HepG2 (cell line): ENCODE measurements around the gene CFAP70. TPM values are rescaled to one million over a fixed set of nuclear protein-coding genes. Genes with fewer than 3 reads are reported as not detected.

ENCODE experiments used
- ATAC-seq: fragments of 200-7000 bp; cut with Tn5 transposase; 3 replicates; pipeline ENCODE4 v1.9.1; 2020; ENCODE audit warnings: mild to moderate bottlenecking, moderate library complexity
- BruUV-seq: library from RNA; stranded (reverse); fragments of 400-500 nt; replicated peaks from 2 replicates; lab custom pipeline; 2021; lab: Mats Ljungman, UMichigan
- CTCF ChIA-PET: fragments of 300-600 bp; formaldehyde crosslinking; extraction: SDS; loops from one replicate; lab custom pipeline; 2021; ENCODE audit warnings: low total read pairs, inconsistent platforms, low intra/inter-chr PET ratio; lab: Yijun Ruan, JAX
- POLR2A ChIA-PET: fragments of 350-600 bp; sonication (Branson Sonifier 250); formaldehyde crosslinking; loops from one replicate; lab custom pipeline; 2020; ENCODE audit warnings: antibody characterized with exemption, inconsistent platforms; lab: Yijun Ruan, JAX
- DNase-seq: peaks from one replicate; pipeline ENCODE4 v3.0.0-alpha.2; 2015; ENCODE audit warnings: low spot score
- FAIRE-seq: peaks from 3 replicates; lab custom pipeline; 2011; peaks lifted over from hg19 to GRCh38; lab: Jason Lieb, UNC
- H2AFZ ChIP-seq: one replicate; pipeline ENCODE4 v1.6.1; 2011; ENCODE audit warnings: low read length, inconsistent platforms
- H3K27ac ChIP-seq: fragments of 300-600 bp; 3 replicates; pipeline ENCODE4 v1.8.0; 2011; ENCODE audit warnings: mixed run types, mild to moderate bottlenecking, mixed read lengths, low read length, inconsistent platforms; ENCODE audit not compliant: insufficient read depth; ENCODE audit errors: extremely low read length
- H3K27me3 ChIP-seq, 2 experiments: fragments of 200-600 bp in 1 of 2; 2 replicates in 1 of 2; 3 replicates in 1 of 2; pipeline versions ENCODE4 v1.6.0 to v1.8.0; 2011; ENCODE audit warnings: low read length in 2 of 2, mild to moderate bottlenecking in 2 of 2, moderate library complexity in 2 of 2, inconsistent platforms in 1 of 2; ENCODE audit not compliant: insufficient read depth in 2 of 2, control insufficient read depth in 1 of 2
- H3K36me3 ChIP-seq, 2 experiments: fragments of 200-600 bp in 1 of 2; replicated peaks in 1 of 2; 2 replicates in 1 of 2; 3 replicates in 1 of 2; pipeline versions ENCODE4 v1.5.1 to v1.8.0; 2011; ENCODE audit warnings: low read length in 2 of 2, inconsistent platforms in 1 of 2; ENCODE audit not compliant: insufficient read depth in 2 of 2, control insufficient read depth in 1 of 2
- H3K4me1 ChIP-seq: 2 replicates; pipeline ENCODE4 v1.5.1; 2012; ENCODE audit warnings: low read length, inconsistent platforms; ENCODE audit not compliant: insufficient read depth
- H3K4me2 ChIP-seq: 2 replicates; pipeline ENCODE4 v1.6.0; 2011; ENCODE audit warnings: low read depth, low read length, inconsistent platforms
- H3K4me3 ChIP-seq, 3 experiments: fragments of 200-600 bp in 1 of 3; sonication (generic), shearing (Covaris generic) in 1 of 3; replicated peaks in 1 of 3; 2 replicates each; pipeline ENCODE4 v1.5.1; 2011 to 2016; ENCODE audit warnings: low read length in 3 of 3, inconsistent platforms in 2 of 3, low read depth in 2 of 3, mild to moderate bottlenecking in 2 of 3, control low read depth in 1 of 3, mixed read lengths in 1 of 3; ENCODE audit not compliant: insufficient read depth in 1 of 3
- H3K79me2 ChIP-seq: one replicate; pipeline ENCODE4 v1.6.1; 2011; ENCODE audit warnings: low read length, inconsistent platforms; ENCODE audit not compliant: insufficient read depth
- H3K9ac ChIP-seq: 2 replicates; pipeline ENCODE4 v1.6.0; 2011; ENCODE audit warnings: mild to moderate bottlenecking, low read depth, low read length, inconsistent platforms; ENCODE audit not compliant: insufficient read depth
- H3K9me3 ChIP-seq: 2 replicates; pipeline ENCODE4 v1.5.1; 2012; ENCODE audit warnings: mild to moderate bottlenecking, low read length
- H4K20me1 ChIP-seq: 2 replicates; pipeline ENCODE4 v1.6.0; 2011; ENCODE audit warnings: inconsistent platforms, mild to moderate bottlenecking, low read length, moderate library complexity; ENCODE audit not compliant: insufficient read depth
- CBX5 ChIP-seq: sonication (generic); formaldehyde crosslinking; IDR thresholded peaks from 2 replicates; pipeline ENCODE4 v1.4.0; 2020; ENCODE audit warnings: missing genetic modification reagents, borderline replicate concordance
- GATA4 ChIP-seq: sonication (generic); IDR thresholded peaks from 2 replicates; pipeline ENCODE4 v1.6.1; 2016; ENCODE audit warnings: antibody characterized with exemption, low read depth, borderline replicate concordance
- KLF15 ChIP-seq: sonication (generic); formaldehyde crosslinking; IDR thresholded peaks from 2 replicates; pipeline ENCODE4 v1.8.1; 2023; ENCODE audit warnings: borderline replicate concordance, mild to moderate bottlenecking, inconsistent platforms, missing genetic modification reagents, mixed read lengths
- KLF16 ChIP-seq, 2 experiments: sonication (generic) in 1 of 2; formaldehyde crosslinking in 1 of 2; IDR thresholded peaks; 2 replicates each; pipeline versions ENCODE4 v1.6.1 to v1.8.0; 2016 to 2023; ENCODE audit warnings: missing genetic modification reagents in 2 of 2, missing compliant biosample characterization in 1 of 2
- MIXL1 ChIP-seq: IDR thresholded peaks from 2 replicates; pipeline ENCODE4 v1.6.1; 2016
- MTF1 ChIP-seq: sonication (generic); formaldehyde crosslinking; IDR thresholded peaks from 2 replicates; pipeline ENCODE4 v1.5.0; 2020; ENCODE audit warnings: missing genetic modification reagents
- NBN ChIP-seq: fragments of 450-650 bp; conservative IDR thresholded peaks from 2 replicates; pipeline ENCODE4 v1.6.1; 2017
- NFIC ChIP-seq: IDR thresholded peaks from 2 replicates; pipeline ENCODE4 v1.6.1; 2012; ENCODE audit warnings: mild to moderate bottlenecking, low read length, inconsistent platforms
- PHF21A ChIP-seq: sonication (generic); formaldehyde crosslinking; IDR thresholded peaks from 2 replicates; pipeline ENCODE4 v1.5.0; 2020; ENCODE audit warnings: mild to moderate bottlenecking, missing genetic modification reagents
- SAFB2 ChIP-seq: sonication (generic); formaldehyde crosslinking; IDR thresholded peaks from 2 replicates; pipeline ENCODE4 v1.5.1; 2020; ENCODE audit warnings: missing genetic modification reagents, low read depth, mild to moderate bottlenecking, borderline replicate concordance
- SP4 ChIP-seq: sonication (generic); formaldehyde crosslinking; IDR thresholded peaks from 2 replicates; pipeline ENCODE4 v1.8.1; 2023; ENCODE audit warnings: mild to moderate bottlenecking, missing genetic modification reagents
- TGIF2 ChIP-seq: IDR thresholded peaks from 2 replicates; pipeline ENCODE4 v1.6.1; 2016; ENCODE audit warnings: control low read depth, missing compliant biosample characterization
- ZBTB3 ChIP-seq: sonication (generic); formaldehyde crosslinking; IDR thresholded peaks from 2 replicates; pipeline ENCODE4 v1.4.0; 2020; ENCODE audit warnings: low read depth, mild to moderate bottlenecking, moderate library complexity, missing genetic modification reagents, borderline replicate concordance
- ZMYM3 ChIP-seq: sonication (generic); formaldehyde crosslinking; IDR thresholded peaks from 2 replicates; pipeline ENCODE4 v1.5.1; 2020; ENCODE audit warnings: mild to moderate bottlenecking, missing genetic modification reagents
- ZNF281 ChIP-seq: sonication (generic); formaldehyde crosslinking; IDR thresholded peaks from 2 replicates; pipeline ENCODE4 v1.4.0; 2020; ENCODE audit warnings: missing genetic modification reagents, borderline replicate concordance
- ZNF282 ChIP-seq: fragments of 450-650 bp; IDR thresholded peaks from 2 replicates; pipeline ENCODE4 v1.6.1; 2018; ENCODE audit not compliant: partially characterized antibody
- WGBS: methylation state at CpG from one replicate; pipeline ENCODE4 v1.1.6; 2017; ENCODE audit warnings: low lambda C conversion rate; 5-methylcytosine and 5-hydroxymethylcytosine counted together
- in situ Hi-C: cut with HindIII; loops from 2 replicates; pipeline ENCODE4 v1.10.0; 2017; ENCODE audit warnings: low pct_unique_long_range_greater_than_20kb; ENCODE audit not compliant: extremely low pct_ligation_motif_present
- intact Hi-C: fragments of 100-400 bp; cut with micrococcal nuclease; formaldehyde crosslinking; loops from one replicate; pipeline ENCODE4 v1.10.0; 2022; ENCODE audit not compliant: unreplicated experiment
- polyA plus RNA-seq, 8 experiments: library from polyadenylated mRNA; depleted of rRNA in 3 of 8; stranded (reverse) in 7 of 8; unstranded in 1 of 8; fragments of >200 nt; fragmentation: Illumina TruSeq in 4 of 8; extraction: Trizol in 4 of 8; gene quantifications; 2 replicates each; pipeline versions ENCODE4 v1.2.1 to v1.2.3, GENCODE V29; 2011 to 2016; ENCODE audit warnings: low read depth in 4 of 8, missing spikeins in 1 of 8, mixed read lengths in 1 of 8; ENCODE audit not compliant: insufficient read depth in 1 of 8
- total RNA-seq, 5 experiments: library from RNA; depleted of rRNA; stranded (reverse); fragments of >200 nt; fragmentation: Illumina TruSeq; extraction: Trizol; gene quantifications; 2 replicates each; pipeline ENCODE4 v1.2.3, GENCODE V29; 2016; ENCODE audit warnings: low read depth in 1 of 5
- TF ChIP-seq, protein P1 (sequence below): sonication (generic); formaldehyde crosslinking; IDR thresholded peaks from 2 replicates; pipeline ENCODE4 v1.4.0; 2020; ENCODE audit warnings: mild to moderate bottlenecking, low read depth, missing genetic modification reagents

The CFAP70 gene
- total and polyA plus RNA-seq, 2 of the 13 experiments (the other 11 are each of a cell fraction or from before 2014, with no cell fraction given) = 0.27 to 0.38 TPM

GRCh38 chr10:73228247-73228646 is 130.4 kb downstream of the CFAP70 start:
- no peaks in the 10 kb centered on the region for H3K9me3 ChIP-seq
- POLR2A ChIA-PET = interaction anchor here (1.3 kb wide), 1 partner anchor 60 kb away, joined by 4 read pairs; no protein-coding TSS in a partner anchor
- no peak overlapping the region for H3K27ac ChIP-seq
- H2AFZ ChIP-seq = no peak overlapping the region
- 97% methylated on average over 3 of the region's 3 CpGs for WGBS
- DNase-seq = no peak
- no peak overlapping the region for H3K9ac ChIP-seq
- H3K4me2 ChIP-seq = no peak overlapping the region
- TF ChIP-seq MTF1 (CRISPR knock-in tag) (no peak), PHF21A (CRISPR knock-in tag) (no peak), KLF16 (CRISPR knock-in tag; IDR thresholded peaks at IDR 0.05) (no peak), ZMYM3 (CRISPR knock-in tag) (no peak), KLF15 (CRISPR knock-in tag) (no peak)
- no TSS peak for BruUV-seq
- in situ Hi-C loops (no loop called here), intact Hi-C loops (no loop called here)
- H3K27me3 ChIP-seq = no peaks in the 10 kb centered on the region
- H3K4me3 ChIP-seq = no peak overlapping the region
- no peaks in the 10 kb centered on the region for H4K20me1 ChIP-seq
- FAIRE-seq = no peak
- no peaks in the 10 kb centered on the region for H3K79me2 ChIP-seq
- CTCF ChIA-PET = no interaction called here
- no peaks in the 10 kb centered on the region for H3K4me1 ChIP-seq
- H3K36me3 ChIP-seq = peaks cover 1 to 6% of the 10 kb centered on the region in 2 experiments; a peak in 2 of 5 replicates
- no peak for ATAC-seq

- FAIRE-seq (no peak), ATAC-seq (no peak), DNase-seq (no peak)
- CTCF ChIA-PET = no interaction called here
- no peaks in the 10 kb centered on the region for H3K9me3 ChIP-seq
- no peak overlapping the region for H3K4me3 ChIP-seq
- POLR2A ChIA-PET = no interaction called here
- no peaks in the 10 kb centered on the region for H4K20me1 ChIP-seq
- in situ Hi-C loops (no loop called here), intact Hi-C loops (no loop called here)
- H2AFZ ChIP-seq = no peak overlapping the region
- no peaks in the 10 kb centered on the region for H3K79me2 ChIP-seq
- H3K4me2 ChIP-seq = no peak overlapping the region
- H3K4me1 ChIP-seq = no peaks in the 10 kb centered on the region
- H3K36me3 ChIP-seq = no peaks in the 10 kb centered on the region; a peak in 1 of 5 replicates
- BruUV-seq = no TSS peak
- no peaks in the 10 kb centered on the region for H3K27me3 ChIP-seq
- H3K27ac ChIP-seq = no peak overlapping the region
- H3K9ac ChIP-seq = no peak overlapping the region
- TF ChIP-seq ZNF281 (CRISPR knock-in tag) (no peak), ZNF282 (no peak), SP4 (CRISPR knock-in tag) (no peak), ZBTB3 (CRISPR knock-in tag) (no peak), TGIF2 (no peak), MIXL1 (CRISPR knock-in tag) (no peak), GATA4 (no peak), CBX5 (no peak), SAFB2 (no peak), NBN (no peak), NFIC (no peak)
- TF ChIP-seq, protein P1, sequence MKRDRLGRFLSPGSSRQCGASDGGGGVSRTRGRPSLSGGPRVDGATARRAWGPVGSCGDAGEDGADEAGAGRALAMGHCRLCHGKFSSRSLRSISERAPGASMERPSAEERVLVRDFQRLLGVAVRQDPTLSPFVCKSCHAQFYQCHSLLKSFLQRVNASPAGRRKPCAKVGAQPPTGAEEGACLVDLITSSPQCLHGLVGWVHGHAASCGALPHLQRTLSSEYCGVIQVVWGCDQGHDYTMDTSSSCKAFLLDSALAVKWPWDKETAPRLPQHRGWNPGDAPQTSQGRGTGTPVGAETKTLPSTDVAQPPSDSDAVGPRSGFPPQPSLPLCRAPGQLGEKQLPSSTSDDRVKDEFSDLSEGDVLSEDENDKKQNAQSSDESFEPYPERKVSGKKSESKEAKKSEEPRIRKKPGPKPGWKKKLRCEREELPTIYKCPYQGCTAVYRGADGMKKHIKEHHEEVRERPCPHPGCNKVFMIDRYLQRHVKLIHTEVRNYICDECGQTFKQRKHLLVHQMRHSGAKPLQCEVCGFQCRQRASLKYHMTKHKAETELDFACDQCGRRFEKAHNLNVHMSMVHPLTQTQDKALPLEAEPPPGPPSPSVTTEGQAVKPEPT (CRISPR knock-in tag) = no peak
Observed at GRCh38 chr10:73226663-73227062, 132.0 kb downstream of the CFAP70 start.
